ENCODE measurements around the gene RSPH3.

Gene RSPH3

DNA sequence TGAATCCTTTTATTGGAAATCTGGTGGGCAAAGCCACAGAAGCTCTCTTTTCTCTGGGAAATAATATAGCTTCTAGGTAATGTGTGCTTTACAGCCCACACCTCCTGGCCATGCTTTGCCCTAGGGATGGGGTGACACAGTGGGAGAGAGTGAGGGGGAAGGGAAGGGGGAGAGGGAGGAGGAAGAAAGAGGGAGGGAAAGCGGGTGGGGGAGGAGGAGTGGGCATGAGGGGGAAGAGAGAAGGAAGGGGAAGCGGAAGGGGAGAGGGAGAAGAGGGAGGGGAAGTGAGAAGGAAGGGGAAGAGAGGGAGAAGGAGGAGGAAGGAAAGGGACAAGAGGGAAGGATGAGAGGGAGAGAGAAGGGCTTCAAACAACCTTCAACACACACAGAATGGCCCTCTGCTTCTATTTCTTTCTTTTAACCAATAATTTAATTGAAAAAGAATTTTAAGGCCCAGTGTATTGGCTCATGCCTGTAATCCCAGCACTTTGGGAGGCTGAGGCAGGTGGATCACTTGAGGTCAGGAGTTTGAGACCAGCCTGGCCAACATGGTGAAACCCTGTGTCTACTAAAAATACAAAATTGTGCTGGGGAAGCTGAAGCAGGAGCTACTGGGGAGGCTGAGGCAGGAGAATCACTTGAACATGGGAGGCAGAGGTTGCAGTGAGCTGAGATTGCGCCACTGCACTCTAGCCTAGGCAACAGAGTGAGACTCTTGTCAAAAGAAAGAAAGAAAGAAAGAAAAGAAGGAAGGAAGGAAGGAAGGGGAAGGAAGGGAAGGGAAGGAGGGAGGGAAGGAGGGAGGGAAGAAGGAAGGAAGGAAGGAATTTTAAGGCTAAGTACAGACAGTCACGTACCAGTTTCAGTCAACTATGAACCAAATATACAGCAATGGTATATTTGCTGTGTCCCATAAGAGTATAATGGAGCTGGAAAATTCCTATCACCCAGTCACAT is 75.2 kb downstream of the RSPH3 start:
- DNase-seq, result no peak

DNA sequence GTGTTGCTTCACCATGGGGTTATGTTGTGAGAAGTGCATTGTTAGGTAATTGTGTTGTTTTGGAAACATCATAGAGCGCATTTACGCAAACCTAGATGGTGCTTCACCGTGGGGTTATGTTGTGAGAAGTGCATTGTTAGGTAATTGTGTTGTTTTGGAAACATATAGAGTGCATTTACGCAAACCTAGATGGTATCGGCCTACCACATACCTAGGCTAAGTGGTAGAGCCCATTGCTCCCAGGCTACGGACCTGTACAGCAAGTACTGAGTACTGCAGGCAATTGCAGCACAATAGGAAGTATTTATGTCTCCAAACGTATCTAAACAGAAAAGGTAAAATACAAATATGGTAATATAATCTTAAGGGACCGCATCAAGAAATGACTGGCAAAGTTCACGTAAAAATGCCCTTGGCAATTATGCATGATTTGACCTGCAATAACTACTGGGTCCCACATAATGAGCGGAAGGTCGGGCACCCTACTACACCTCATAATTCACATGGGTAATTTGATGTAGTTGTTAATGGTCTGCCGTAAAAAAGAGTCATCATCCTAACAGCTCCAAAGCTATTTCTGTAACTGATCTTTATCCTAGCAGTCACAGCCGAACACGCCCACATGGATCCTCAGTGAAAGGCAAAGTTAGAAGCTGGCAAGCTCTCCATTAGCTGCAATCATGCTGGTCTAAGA is 76.0 kb downstream of the RSPH3 start:
- DNase-seq, result no peak
